GM12878 (cell line): ENCODE results near the gene NARF. TPM values are rescaled to one million over a fixed set of nuclear protein-coding genes. Genes with fewer than 3 reads are reported as not detected.

Experiments used
- ATF3 ChIP-seq: IDR thresholded peaks from 2 replicates; pipeline ENCODE4 v1.6.1; 2011; ENCODE audit warnings: low read depth, mild to moderate bottlenecking, low read length, moderate library complexity, borderline replicate concordance; ENCODE audit errors: extremely low read depth
- BCL3 ChIP-seq: IDR thresholded peaks from 2 replicates; pipeline ENCODE4 v1.6.1; 2011; ENCODE audit warnings: borderline replicate concordance, low read depth, mild to moderate bottlenecking, moderate library complexity, low read length; ENCODE audit not compliant: insufficient read depth, poor library complexity, severe bottlenecking
- BMI1 ChIP-seq: fragments of 450-650 bp; IDR thresholded peaks from 2 replicates; pipeline ENCODE4 v1.6.1; 2016; ENCODE audit warnings: mild to moderate bottlenecking, moderate library complexity, borderline replicate concordance
- EGR1 ChIP-seq, 2 experiments: IDR thresholded peaks; 1 replicate in 1 of 2; 2 replicates in 1 of 2; pipeline ENCODE4 v1.6.1; 2011 to 2012; ENCODE audit warnings: low read depth in 2 of 2, low read length in 2 of 2, borderline replicate concordance in 1 of 2, mild to moderate bottlenecking in 1 of 2, moderate library complexity in 1 of 2
- EP300 ChIP-seq, 2 experiments: fragments of 150-350 bp in 1 of 2; IDR thresholded peaks; 2 replicates each; pipeline ENCODE4 v1.6.1; 2011 to 2012; ENCODE audit warnings: low read depth in 2 of 2, low read length in 2 of 2, borderline replicate concordance in 1 of 2, improper control_type of control experiment in 1 of 2, inconsistent platforms in 1 of 2; ENCODE audit not compliant: control insufficient read depth in 1 of 2
- KAT2A ChIP-seq: conservative IDR thresholded peaks from 2 replicates; pipeline ENCODE4 v1.6.1; 2011; ENCODE audit warnings: low read depth, low read length; ENCODE audit not compliant: control insufficient read depth
- MXI1 ChIP-seq: fragments of 150-350 bp; IDR thresholded peaks from 2 replicates; pipeline ENCODE4 v1.6.1; 2011; ENCODE audit warnings: low read depth, mild to moderate bottlenecking, inconsistent platforms, low read length, improper control_type of control experiment
- POLR2AphosphoS5 ChIP-seq: IDR thresholded peaks from 2 replicates; pipeline ENCODE4 v1.6.1; 2011; ENCODE audit warnings: mild to moderate bottlenecking, low read length, inconsistent platforms
- SIX5 ChIP-seq: IDR thresholded peaks from 2 replicates; pipeline ENCODE4 v1.6.1; 2011; ENCODE audit warnings: mild to moderate bottlenecking, low read depth, low read length, moderate library complexity; ENCODE audit not compliant: severe bottlenecking
- SMAD5 ChIP-seq: IDR thresholded peaks from 2 replicates; pipeline ENCODE4 v1.6.1; 2016; ENCODE audit warnings: antibody characterized with exemption, low read depth
- SMARCA5 ChIP-seq: fragments of 450-650 bp; IDR thresholded peaks from 2 replicates; pipeline ENCODE4 v1.6.1; 2017; ENCODE audit warnings: mild to moderate bottlenecking
- STAT3 ChIP-seq: IDR thresholded peaks from 2 replicates; pipeline ENCODE4 v1.6.1; 2011; ENCODE audit warnings: low read depth, low read length, improper control_type of control experiment
- SUZ12 ChIP-seq: fragments of 200-600 bp; sonication (generic); IDR thresholded peaks from one replicate; pipeline ENCODE4 v1.6.1; 2018; ENCODE audit warnings: antibody characterized with exemption, mild to moderate bottlenecking; ENCODE audit not compliant: unreplicated experiment
- TARDBP ChIP-seq: IDR thresholded peaks from 2 replicates; pipeline ENCODE4 v1.6.1; 2016; ENCODE audit warnings: borderline replicate concordance
- polyA plus RNA-seq, 11 experiments: library from polyadenylated mRNA; depleted of rRNA in 4 of 11; unstranded in 6 of 11; stranded (reverse) in 5 of 11; fragments of >200 nt; fragmentation: Nextera tagmentation in 4 of 11; fragmentation: Illumina TruSeq in 1 of 11; extraction: Ambion mirVana in 4 of 11; extraction: Trizol in 1 of 11; gene quantifications; 1 replicate in 1 of 11; 2 replicates in 10 of 11; pipeline versions ENCODE4 v1.2.1 to v1.2.3, GENCODE V29; 2011 to 2016; ENCODE audit warnings: inconsistent platforms in 2 of 11, missing spikeins in 2 of 11, low read depth in 1 of 11
- total RNA-seq, 4 experiments: library from RNA; depleted of rRNA in 3 of 4; stranded (reverse); fragments of >200 nt in 3 of 4; fragmentation: Illumina TruSeq in 1 of 4; extraction: Trizol in 1 of 4; gene quantifications; 2 replicates each; pipeline versions ENCODE4 v1.2.1 to v1.2.3, GENCODE V29; 2013 to 2021
- TF ChIP-seq, protein P1 (sequence below): fragments of 450-650 bp; IDR thresholded peaks from 2 replicates; pipeline ENCODE4 v1.6.1; 2017; ENCODE audit warnings: mild to moderate bottlenecking, moderate library complexity
- TF ChIP-seq, protein P2 (sequence below): fragments of 450-650 bp; formaldehyde crosslinking; IDR thresholded peaks from 2 replicates; pipeline ENCODE4 v1.5.0; 2022; ENCODE audit warnings: mild to moderate bottlenecking, missing genetic modification characterization
- TF ChIP-seq, protein P3 (sequence below): fragments of 150-350 bp; IDR thresholded peaks from 2 replicates; pipeline ENCODE4 v1.6.1; 2014; ENCODE audit warnings: mild to moderate bottlenecking, low read depth, low read length

The NARF gene
- total and polyA plus RNA-seq, 10 of the 15 experiments (the other 5 are each of a cell fraction or from before 2014, with no cell fraction given) = 16.7 to 126 (median 47.5) TPM

- no peak for TF ChIP-seq SUZ12
- TF ChIP-seq TARDBP = peak; percentile 84; the same call in 1 of the 2 replicates
- peak; percentile 5 for TF ChIP-seq SIX5
- TF ChIP-seq, protein P1, sequence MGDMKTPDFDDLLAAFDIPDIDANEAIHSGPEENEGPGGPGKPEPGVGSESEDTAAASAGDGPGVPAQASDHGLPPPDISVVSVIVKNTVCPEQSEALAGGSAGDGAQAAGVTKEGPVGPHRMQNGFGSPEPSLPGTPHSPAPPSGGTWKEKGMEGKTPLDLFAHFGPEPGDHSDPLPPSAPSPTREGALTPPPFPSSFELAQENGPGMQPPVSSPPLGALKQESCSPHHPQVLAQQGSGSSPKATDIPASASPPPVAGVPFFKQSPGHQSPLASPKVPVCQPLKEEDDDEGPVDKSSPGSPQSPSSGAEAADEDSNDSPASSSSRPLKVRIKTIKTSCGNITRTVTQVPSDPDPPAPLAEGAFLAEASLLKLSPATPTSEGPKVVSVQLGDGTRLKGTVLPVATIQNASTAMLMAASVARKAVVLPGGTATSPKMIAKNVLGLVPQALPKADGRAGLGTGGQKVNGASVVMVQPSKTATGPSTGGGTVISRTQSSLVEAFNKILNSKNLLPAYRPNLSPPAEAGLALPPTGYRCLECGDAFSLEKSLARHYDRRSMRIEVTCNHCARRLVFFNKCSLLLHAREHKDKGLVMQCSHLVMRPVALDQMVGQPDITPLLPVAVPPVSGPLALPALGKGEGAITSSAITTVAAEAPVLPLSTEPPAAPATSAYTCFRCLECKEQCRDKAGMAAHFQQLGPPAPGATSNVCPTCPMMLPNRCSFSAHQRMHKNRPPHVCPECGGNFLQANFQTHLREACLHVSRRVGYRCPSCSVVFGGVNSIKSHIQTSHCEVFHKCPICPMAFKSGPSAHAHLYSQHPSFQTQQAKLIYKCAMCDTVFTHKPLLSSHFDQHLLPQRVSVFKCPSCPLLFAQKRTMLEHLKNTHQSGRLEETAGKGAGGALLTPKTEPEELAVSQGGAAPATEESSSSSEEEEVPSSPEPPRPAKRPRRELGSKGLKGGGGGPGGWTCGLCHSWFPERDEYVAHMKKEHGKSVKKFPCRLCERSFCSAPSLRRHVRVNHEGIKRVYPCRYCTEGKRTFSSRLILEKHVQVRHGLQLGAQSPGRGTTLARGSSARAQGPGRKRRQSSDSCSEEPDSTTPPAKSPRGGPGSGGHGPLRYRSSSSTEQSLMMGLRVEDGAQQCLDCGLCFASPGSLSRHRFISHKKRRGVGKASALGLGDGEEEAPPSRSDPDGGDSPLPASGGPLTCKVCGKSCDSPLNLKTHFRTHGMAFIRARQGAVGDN = peak; percentile 75
- 0 out of 2 replicates have a peak, but pooled peaks have one; percentile 51 for TF ChIP-seq MXI1
- TF ChIP-seq, protein P2, sequence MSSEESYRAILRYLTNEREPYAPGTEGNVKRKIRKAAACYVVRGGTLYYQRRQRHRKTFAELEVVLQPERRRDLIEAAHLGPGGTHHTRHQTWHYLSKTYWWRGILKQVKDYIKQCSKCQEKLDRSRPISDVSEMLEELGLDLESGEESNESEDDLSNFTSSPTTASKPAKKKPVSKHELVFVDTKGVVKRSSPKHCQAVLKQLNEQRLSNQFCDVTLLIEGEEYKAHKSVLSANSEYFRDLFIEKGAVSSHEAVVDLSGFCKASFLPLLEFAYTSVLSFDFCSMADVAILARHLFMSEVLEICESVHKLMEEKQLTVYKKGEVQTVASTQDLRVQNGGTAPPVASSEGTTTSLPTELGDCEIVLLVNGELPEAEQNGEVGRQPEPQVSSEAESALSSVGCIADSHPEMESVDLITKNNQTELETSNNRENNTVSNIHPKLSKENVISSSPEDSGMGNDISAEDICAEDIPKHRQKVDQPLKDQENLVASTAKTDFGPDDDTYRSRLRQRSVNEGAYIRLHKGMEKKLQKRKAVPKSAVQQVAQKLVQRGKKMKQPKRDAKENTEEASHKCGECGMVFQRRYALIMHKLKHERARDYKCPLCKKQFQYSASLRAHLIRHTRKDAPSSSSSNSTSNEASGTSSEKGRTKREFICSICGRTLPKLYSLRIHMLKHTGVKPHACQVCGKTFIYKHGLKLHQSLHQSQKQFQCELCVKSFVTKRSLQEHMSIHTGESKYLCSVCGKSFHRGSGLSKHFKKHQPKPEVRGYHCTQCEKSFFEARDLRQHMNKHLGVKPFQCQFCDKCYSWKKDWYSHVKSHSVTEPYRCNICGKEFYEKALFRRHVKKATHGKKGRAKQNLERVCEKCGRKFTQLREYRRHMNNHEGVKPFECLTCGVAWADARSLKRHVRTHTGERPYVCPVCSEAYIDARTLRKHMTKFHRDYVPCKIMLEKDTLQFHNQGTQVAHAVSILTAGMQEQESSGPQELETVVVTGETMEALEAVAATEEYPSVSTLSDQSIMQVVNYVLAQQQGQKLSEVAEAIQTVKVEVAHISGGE (CRISPR knock-in tag) = no peak
- TF ChIP-seq EP300 (IDR thresholded peaks at IDR 0.05; ENCODE audit: borderline replicate concordance in 1 of 2, control insufficient read depth in 1 of 2, low read depth in 2 of 2, low read length in 2 of 2) = peak; percentile 52 to 55; a peak in 3 of 4 replicates
- TF ChIP-seq SMAD5 = peak; percentile 65; the same call in 1 of the 2 replicates
- no peak for TF ChIP-seq BCL3
- no peak for TF ChIP-seq STAT3
- TF ChIP-seq EGR1 (IDR thresholded peaks at IDR 0.05; ENCODE audit: borderline replicate concordance in 1 of 2, low read depth in 2 of 2, low read length in 2 of 2) = peak in 1 of 2 experiments; percentile 75; a peak in 2 of 3 replicates
- TF ChIP-seq SMARCA5 = peak; percentile 41; the same call in 1 of the 2 replicates
- TF ChIP-seq KAT2A = no peak
- TF ChIP-seq BMI1 = no peak
- TF ChIP-seq ATF3 = no peak
- TF ChIP-seq, protein P3, sequence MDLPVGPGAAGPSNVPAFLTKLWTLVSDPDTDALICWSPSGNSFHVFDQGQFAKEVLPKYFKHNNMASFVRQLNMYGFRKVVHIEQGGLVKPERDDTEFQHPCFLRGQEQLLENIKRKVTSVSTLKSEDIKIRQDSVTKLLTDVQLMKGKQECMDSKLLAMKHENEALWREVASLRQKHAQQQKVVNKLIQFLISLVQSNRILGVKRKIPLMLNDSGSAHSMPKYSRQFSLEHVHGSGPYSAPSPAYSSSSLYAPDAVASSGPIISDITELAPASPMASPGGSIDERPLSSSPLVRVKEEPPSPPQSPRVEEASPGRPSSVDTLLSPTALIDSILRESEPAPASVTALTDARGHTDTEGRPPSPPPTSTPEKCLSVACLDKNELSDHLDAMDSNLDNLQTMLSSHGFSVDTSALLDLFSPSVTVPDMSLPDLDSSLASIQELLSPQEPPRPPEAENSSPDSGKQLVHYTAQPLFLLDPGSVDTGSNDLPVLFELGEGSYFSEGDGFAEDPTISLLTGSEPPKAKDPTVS = no peak
- peak; percentile 95 for TF ChIP-seq POLR2AphosphoS5
Measured at GRCh38 chr17:82449131-82449882, 9.2 kb upstream of the NARF start (continued).
